Neural cell (in vitro differentiated cells): ENCODE data around the gene YPEL2. TPM values are rescaled to one million over a fixed set of nuclear protein-coding genes. Genes with fewer than 3 reads are reported as not detected.

Experiments used
- H2AFZ ChIP-seq: fragments of 200-600, 300-800 bp; sonication (generic), shearing (Covaris generic); 2 replicates; pipeline ENCODE4 v1.6.0; 2014; ENCODE audit warnings: low read depth, mild to moderate bottlenecking, antibody characterized with exemption, low read length, moderate library complexity
- H3F3A ChIP-seq: fragments of 200-600 bp; shearing (Covaris generic); 2 replicates; pipeline ENCODE4 v1.6.1; 2016; ENCODE audit warnings: mild to moderate bottlenecking, moderate library complexity, mixed read lengths, antibody characterized with exemption, low read length; ENCODE audit not compliant: insufficient read depth, poor library complexity, severe bottlenecking
- H3K27ac ChIP-seq: fragments of 200-600, 300-800 bp; sonication (generic), shearing (Covaris generic); 2 replicates; pipeline ENCODE4 v1.5.1; 2014; ENCODE audit warnings: mild to moderate bottlenecking, low read length, moderate library complexity
- H3K27me3 ChIP-seq: fragments of 300-800, 200-600 bp; sonication (generic), shearing (Covaris generic); 2 replicates; pipeline ENCODE4 v1.6.0; 2014; ENCODE audit warnings: mild to moderate bottlenecking, low read depth, low read length, moderate library complexity; ENCODE audit not compliant: insufficient read depth
- H3K36me3 ChIP-seq: fragments of 300-800, 200-600 bp; sonication (generic), shearing (Covaris generic); 2 replicates; pipeline ENCODE4 v1.5.1; 2014; ENCODE audit warnings: mild to moderate bottlenecking, antibody characterized with exemption, low read length, moderate library complexity; ENCODE audit not compliant: insufficient read depth
- H3K4me2 ChIP-seq: fragments of 300-800, 200-600 bp; sonication (generic), shearing (Covaris generic); 2 replicates; pipeline ENCODE4 v1.6.0; 2014; ENCODE audit warnings: mild to moderate bottlenecking, low read length
- H3K4me3 ChIP-seq: fragments of 300-800, 200-600 bp; sonication (generic), shearing (Covaris generic); 2 replicates; pipeline ENCODE4 v1.5.1; 2014; ENCODE audit warnings: mild to moderate bottlenecking, low read length, moderate library complexity
- H3K79me2 ChIP-seq: fragments of 200-600 bp; shearing (Covaris generic); replicated peaks from 2 replicates; pipeline ENCODE4 v1.6.0; 2014; ENCODE audit warnings: mild to moderate bottlenecking, low read length, moderate library complexity; ENCODE audit not compliant: insufficient read depth
- H3K9ac ChIP-seq: fragments of 300-800, 200-600 bp; sonication (generic), shearing (Covaris generic); 2 replicates; pipeline ENCODE4 v1.6.1; 2016; ENCODE audit warnings: mild to moderate bottlenecking, low read length, mixed read lengths
- H3K9me2 ChIP-seq: fragments of 200-600 bp; shearing (Covaris generic); 2 replicates; pipeline ENCODE4 v1.6.1; 2016; ENCODE audit warnings: mild to moderate bottlenecking, low read length, mixed read lengths; ENCODE audit not compliant: insufficient read depth
- H3K9me3 ChIP-seq: fragments of 200-600, 300-800 bp; sonication (generic), shearing (Covaris generic); 2 replicates; pipeline ENCODE4 v1.6.1; 2016; ENCODE audit warnings: mild to moderate bottlenecking, mixed run types, low read length, moderate library complexity, mixed read lengths
- H4K20me1 ChIP-seq: fragments of 200-600 bp; shearing (Covaris generic); 2 replicates; pipeline ENCODE4 v1.6.1; 2016; ENCODE audit warnings: mild to moderate bottlenecking, mixed run types; ENCODE audit not compliant: insufficient read depth
- CTCF ChIP-seq: fragments of 450-650 bp; IDR thresholded peaks from 2 replicates; pipeline ENCODE4 v1.5.1; 2014; ENCODE audit warnings: antibody characterized with exemption, mild to moderate bottlenecking, moderate library complexity; ENCODE audit not compliant: poor library complexity, severe bottlenecking
- EP300 ChIP-seq: fragments of 450-650 bp; conservative IDR thresholded peaks from 2 replicates; pipeline ENCODE4 v1.6.1; 2014; ENCODE audit warnings: antibody characterized with exemption, mild to moderate bottlenecking, moderate library complexity; ENCODE audit not compliant: poor library complexity, severe bottlenecking
- EZH2 ChIP-seq: fragments of 200-600, 300-800 bp; shearing (Covaris generic), sonication (generic); IDR thresholded peaks from 2 replicates; pipeline ENCODE4 v1.6.1; 2014; ENCODE audit warnings: antibody characterized with exemption, low read length, borderline replicate concordance, mild to moderate bottlenecking; ENCODE audit not compliant: insufficient read depth, poor library complexity, severe bottlenecking
- MXI1 ChIP-seq: fragments of 450-650 bp; conservative IDR thresholded peaks from 2 replicates; pipeline ENCODE4 v1.6.1; 2014; ENCODE audit warnings: antibody characterized with exemption, mild to moderate bottlenecking; ENCODE audit not compliant: poor library complexity, severe bottlenecking
- POLR2AphosphoS5 ChIP-seq: IDR thresholded peaks from 2 replicates; pipeline ENCODE4 v1.6.1; 2012
- RAD21 ChIP-seq: fragments of 450-650 bp; conservative IDR thresholded peaks from 2 replicates; pipeline ENCODE4 v1.6.1; 2014; ENCODE audit warnings: antibody characterized with exemption, mild to moderate bottlenecking, moderate library complexity
- REST ChIP-seq: IDR thresholded peaks from 2 replicates; pipeline ENCODE4 v1.6.1; 2012; ENCODE audit warnings: borderline replicate concordance
- SMC3 ChIP-seq: fragments of 450-650 bp; conservative IDR thresholded peaks from 2 replicates; pipeline ENCODE4 v1.6.1; 2014; ENCODE audit warnings: antibody characterized with exemption, mild to moderate bottlenecking, moderate library complexity; ENCODE audit not compliant: poor library complexity
- TAF1 ChIP-seq: IDR thresholded peaks from 2 replicates; pipeline ENCODE4 v1.6.1; 2012; ENCODE audit warnings: low read depth
- polyA plus RNA-seq: library from polyadenylated mRNA; depleted of rRNA; stranded (reverse); fragments of >200 nt; gene quantifications from 2 replicates; pipeline ENCODE4 v1.2.3, GENCODE V29; 2014

YPEL2 gene
- polyA plus RNA-seq, 1 donor from 2014 or later: 17.0 TPM

- no peak overlapping the region for H3K27ac ChIP-seq
Observed at GRCh38 chr17:59387351-59388068, 56.1 kb downstream of the YPEL2 start.

GRCh38 chr17:59388069-59388556, 56.7 kb downstream of the YPEL2 start:
- H4K20me1 ChIP-seq: no peaks in the 10 kb centered on the region
- no peaks in the 10 kb centered on the region for H3F3A ChIP-seq
- H3K27me3 ChIP-seq: no peaks in the 10 kb centered on the region
- no peak overlapping the region for H3K4me2 ChIP-seq
- no peaks in the 10 kb centered on the region for H3K36me3 ChIP-seq
- H2AFZ ChIP-seq: no peak overlapping the region
- H3K79me2 ChIP-seq: no peaks in the 10 kb centered on the region
- H3K9ac ChIP-seq: no peak overlapping the region
- no peak overlapping the region for H3K4me3 ChIP-seq
- no peaks in the 10 kb centered on the region for H3K9me2 ChIP-seq
- H3K9me3 ChIP-seq: no peaks in the 10 kb centered on the region
- no peak overlapping the region for H3K27ac ChIP-seq
- no peak for TF ChIP-seq RAD21
- no peak for TF ChIP-seq CTCF
- no peak for TF ChIP-seq POLR2AphosphoS5
- TF ChIP-seq EP300: no peak
- TF ChIP-seq REST: no peak

More at GRCh38 chr17:59387351-59388068, 56.1 kb downstream of the YPEL2 start:
- H3K79me2 ChIP-seq: no peaks in the 10 kb centered on the region
- no peak overlapping the region for H2AFZ ChIP-seq
- no peak overlapping the region for H3K9ac ChIP-seq
- no peaks in the 10 kb centered on the region for H4K20me1 ChIP-seq
- TF ChIP-seq SMC3: no peak
- no peak for TF ChIP-seq EZH2
- no peak for TF ChIP-seq EP300
- TF ChIP-seq POLR2AphosphoS5: no peak
- no peak for TF ChIP-seq TAF1
- no peak for TF ChIP-seq CTCF
- no peak for TF ChIP-seq REST
- TF ChIP-seq MXI1: no peak
- TF ChIP-seq RAD21: no peak
- H3K9me3 ChIP-seq: no peaks in the 10 kb centered on the region
- no peak overlapping the region for H3K4me2 ChIP-seq
- H3F3A ChIP-seq: no peaks in the 10 kb centered on the region
- no peak overlapping the region for H3K4me3 ChIP-seq
- no peaks in the 10 kb centered on the region for H3K27me3 ChIP-seq
- H3K36me3 ChIP-seq: no peaks in the 10 kb centered on the region
- H3K9me2 ChIP-seq: no peaks in the 10 kb centered on the region
